ENCODE results near the gene IGSF21. TPM values are rescaled to one million over a fixed set of nuclear protein-coding genes. Genes with fewer than 3 reads are reported as not detected.

The IGSF21 gene
- total and polyA plus RNA-seq, 4 donors = 0.95 to 10.1 (median 3.8) TPM

- intact Hi-C loops (cut with DNase I) = no loop called here
- peaks cover 0 to 1% of the 10 kb centered on the region in 2 donors for H3K27me3 ChIP-seq (ENCODE audit: control insufficient read depth in 1 of 2, insufficient read depth in 2 of 2, low read length in 1 of 2)
- DNase-seq (no peak), ATAC-seq (ENCODE audit: low FRiP score) (no peak)
- WGBS, 2 donors = 61 to 64% methylated on average over 6 of the region's 6 CpGs
- H3K4me3 ChIP-seq (ENCODE audit: low read length in 2 of 2) = no peak overlapping the region
- H3K27ac ChIP-seq (ENCODE audit: low read depth in 1 of 2, low read length in 2 of 2) = no peak overlapping the region
- H3K36me3 ChIP-seq (ENCODE audit: control insufficient read depth in 1 of 2, insufficient read depth in 2 of 2, low read length in 1 of 2) = no peaks in the 10 kb centered on the region
- H3K4me1 ChIP-seq (ENCODE audit: control insufficient read depth in 1 of 2, insufficient read depth in 2 of 2, low read length in 2 of 2) = no peaks in the 10 kb centered on the region
- no peaks in the 10 kb centered on the region for H3K9me3 ChIP-seq (ENCODE audit: control insufficient read depth, low read length)
Observed at GRCh38 chr1:18264450-18265039, 156.9 kb downstream of the IGSF21 start.

GRCh38 chr1:18265641-18266040, 158.0 kb downstream of the IGSF21 start:
- no peaks in the 10 kb centered on the region for H3K4me1 ChIP-seq (ENCODE audit: control insufficient read depth in 1 of 2, insufficient read depth in 2 of 2, low read length in 2 of 2)
- peaks cover 2% of the 10 kb centered on the region for H3K9me3 ChIP-seq (ENCODE audit: control insufficient read depth, low read length)
- DNase-seq (no peak), ATAC-seq (ENCODE audit: low FRiP score) (no peak)
- peaks cover 0 to 1% of the 10 kb centered on the region in 2 donors for H3K27me3 ChIP-seq (ENCODE audit: control insufficient read depth in 1 of 2, insufficient read depth in 2 of 2, low read length in 1 of 2)
- WGBS, 2 donors = 64 to 66% methylated on average over 9 of the region's 9 CpGs
- H3K36me3 ChIP-seq (ENCODE audit: control insufficient read depth in 1 of 2, insufficient read depth in 2 of 2, low read length in 1 of 2) = no peaks in the 10 kb centered on the region
- intact Hi-C loops (cut with DNase I) = no loop called here
- H3K27ac ChIP-seq (ENCODE audit: low read depth in 1 of 2, low read length in 2 of 2) = no peak overlapping the region
- no peak overlapping the region for H3K4me3 ChIP-seq (ENCODE audit: low read length in 2 of 2)

- 74 to 85% methylated on average over 2 of the region's 2 CpGs for whole genome bisulfite sequencing, 2 donors
- Histone ChIP-seq H3K27me3 (ENCODE audit: control insufficient read depth in 1 of 2, insufficient read depth in 2 of 2, low read length in 1 of 2) (peaks cover 0 to 1% of the 10 kb centered on the region in 2 donors), H3K27ac (ENCODE audit: low read depth in 1 of 2, low read length in 2 of 2) (no peak overlapping the region), H3K36me3 (ENCODE audit: control insufficient read depth in 1 of 2, insufficient read depth in 2 of 2, low read length in 1 of 2) (no peaks in the 10 kb centered on the region), H3K4me3 (ENCODE audit: low read length in 2 of 2) (no peak overlapping the region), H3K4me1 (ENCODE audit: control insufficient read depth in 1 of 2, insufficient read depth in 2 of 2, low read length in 2 of 2) (no peaks in the 10 kb centered on the region), H3K9me3 (ENCODE audit: control insufficient read depth, low read length) (peaks cover 2% of the 10 kb centered on the region)
- no peak for ATAC-seq (ENCODE audit: low FRiP score)
- intact Hi-C loops (cut with DNase I) = no loop called here
- DNase-seq = no peak
Observed at GRCh38 chr1:18266391-18266790, 158.8 kb downstream of the IGSF21 start.

GRCh38 chr1:18271336-18271735, 163.7 kb downstream of the IGSF21 start:
- H3K4me1 ChIP-seq (ENCODE audit: control insufficient read depth in 1 of 2, insufficient read depth in 2 of 2, low read length in 2 of 2) = no peaks in the 10 kb centered on the region
- intact Hi-C loops (cut with DNase I) = no loop called here
- peaks cover 2% of the 10 kb centered on the region for H3K9me3 ChIP-seq (ENCODE audit: control insufficient read depth, low read length)
- WGBS, 2 donors = 79 to 85% methylated on average over 2 of the region's 2 CpGs
- no peak for DNase-seq
- no peak overlapping the region for H3K27ac ChIP-seq (ENCODE audit: low read depth in 1 of 2, low read length in 2 of 2)
- ATAC-seq (ENCODE audit: low FRiP score) = no peak
- H3K36me3 ChIP-seq (ENCODE audit: control insufficient read depth in 1 of 2, insufficient read depth in 2 of 2, low read length in 1 of 2) = no peaks in the 10 kb centered on the region
- H3K4me3 ChIP-seq (ENCODE audit: low read length in 2 of 2) = no peak overlapping the region
- H3K27me3 ChIP-seq (ENCODE audit: control insufficient read depth in 1 of 2, insufficient read depth in 2 of 2, low read length in 1 of 2) = no peaks in the 10 kb centered on the region

GRCh38 chr1:18278946-18279345, 171.3 kb downstream of the IGSF21 start:
- Histone ChIP-seq H3K4me1 (ENCODE audit: control insufficient read depth in 1 of 2, insufficient read depth in 2 of 2, low read length in 2 of 2) (no peaks in the 10 kb centered on the region), H3K27me3 (ENCODE audit: control insufficient read depth in 1 of 2, insufficient read depth in 2 of 2, low read length in 1 of 2) (no peaks in the 10 kb centered on the region), H3K9me3 (ENCODE audit: control insufficient read depth, low read length) (no peaks in the 10 kb centered on the region), H3K4me3 (ENCODE audit: low read length in 2 of 2) (no peak overlapping the region), H3K36me3 (ENCODE audit: control insufficient read depth in 1 of 2, insufficient read depth in 2 of 2, low read length in 1 of 2) (no peaks in the 10 kb centered on the region), H3K27ac (ENCODE audit: low read depth in 1 of 2, low read length in 2 of 2) (no peak overlapping the region)
- DNase-seq (no peak), ATAC-seq (ENCODE audit: low FRiP score) (no peak)
- 8 to 10% methylated on average over 5 of the region's 5 CpGs for WGBS, 2 donors
- intact Hi-C loops (cut with DNase I) = no loop called here

GRCh38 chr1:18279351-18280074, 171.9 kb downstream of the IGSF21 start:
- Histone ChIP-seq H3K4me1 (ENCODE audit: control insufficient read depth in 1 of 2, insufficient read depth in 2 of 2, low read length in 2 of 2) (no peaks in the 10 kb centered on the region), H3K36me3 (ENCODE audit: control insufficient read depth in 1 of 2, insufficient read depth in 2 of 2, low read length in 1 of 2) (no peaks in the 10 kb centered on the region), H3K27ac (ENCODE audit: low read depth in 1 of 2, low read length in 2 of 2) (no peak overlapping the region), H3K27me3 (ENCODE audit: control insufficient read depth in 1 of 2, insufficient read depth in 2 of 2, low read length in 1 of 2) (no peaks in the 10 kb centered on the region), H3K9me3 (ENCODE audit: control insufficient read depth, low read length) (no peaks in the 10 kb centered on the region), H3K4me3 (ENCODE audit: low read length in 2 of 2) (no peak overlapping the region)
- no peak for ATAC-seq (ENCODE audit: low FRiP score)
- WGBS, 2 donors = 80 to 82% methylated on average over 15 of the region's 15 CpGs
- intact Hi-C loops (cut with DNase I) = no loop called here
- peak in 1 of 2 donors; percentile 65 for DNase-seq

GRCh38 chr1:18280956-18281355, 173.4 kb downstream of the IGSF21 start:
- DNase-seq (no peak), ATAC-seq (ENCODE audit: low FRiP score) (no peak)
- Histone ChIP-seq H3K36me3 (ENCODE audit: control insufficient read depth in 1 of 2, insufficient read depth in 2 of 2, low read length in 1 of 2) (no peaks in the 10 kb centered on the region), H3K27me3 (ENCODE audit: control insufficient read depth in 1 of 2, insufficient read depth in 2 of 2, low read length in 1 of 2) (no peaks in the 10 kb centered on the region), H3K4me1 (ENCODE audit: control insufficient read depth in 1 of 2, insufficient read depth in 2 of 2, low read length in 2 of 2) (no peaks in the 10 kb centered on the region), H3K27ac (ENCODE audit: low read depth in 1 of 2, low read length in 2 of 2) (no peak overlapping the region), H3K9me3 (ENCODE audit: control insufficient read depth, low read length) (no peaks in the 10 kb centered on the region), H3K4me3 (ENCODE audit: low read length in 2 of 2) (no peak overlapping the region)
- 71 to 75% methylated on average over 5 of the region's 5 CpGs for WGBS, 2 donors
- intact Hi-C loops (cut with DNase I) = no loop called here

- no peaks in the 10 kb centered on the region for H3K9me3 ChIP-seq (ENCODE audit: control insufficient read depth, low read length)
- WGBS, 2 donors = 38 to 43% methylated on average over 13 of the region's 13 CpGs
- no peaks in the 10 kb centered on the region for H3K27me3 ChIP-seq (ENCODE audit: control insufficient read depth in 1 of 2, insufficient read depth in 2 of 2, low read length in 1 of 2)
- ATAC-seq (ENCODE audit: low FRiP score) = no peak
- intact Hi-C loops (cut with DNase I) = no loop called here
- no peak overlapping the region for H3K4me3 ChIP-seq (ENCODE audit: low read length in 2 of 2)
- H3K27ac ChIP-seq (ENCODE audit: low read depth in 1 of 2, low read length in 2 of 2) = no peak overlapping the region
- no peak for DNase-seq
- H3K36me3 ChIP-seq (ENCODE audit: control insufficient read depth in 1 of 2, insufficient read depth in 2 of 2, low read length in 1 of 2) = no peaks in the 10 kb centered on the region
- no peaks in the 10 kb centered on the region for H3K4me1 ChIP-seq (ENCODE audit: control insufficient read depth in 1 of 2, insufficient read depth in 2 of 2, low read length in 2 of 2)
Observed at GRCh38 chr1:18282851-18283600, 175.4 kb downstream of the IGSF21 start.

Measured in aorta (tissue), 5 donors.